Thymus (tissue), 11 donors: ENCODE results near the gene CABYR. TPM values are rescaled to one million over a fixed set of nuclear protein-coding genes. Genes with fewer than 3 reads are reported as not detected.

Experiments used
- DNase-seq, 9 donors: peaks; one replicate each; pipeline ENCODE4 v3.0.0-alpha.2; 2013; ENCODE audit warnings: low spot score in 9 of 9, low read depth in 6 of 9, missing footprints in 1 of 9
- H3K27ac ChIP-seq, 2 donors: one replicate each; pipeline ENCODE4 v1.5.1; 2013; ENCODE audit warnings: control low read depth in 1 of 2, low read depth in 1 of 2, low read length in 1 of 2, mild to moderate bottlenecking in 1 of 2, moderate library complexity in 1 of 2
- H3K27me3 ChIP-seq, 2 donors: one replicate each; pipeline ENCODE4 v1.5.1; 2013; ENCODE audit warnings: low read length in 1 of 2; ENCODE audit not compliant: control insufficient read depth in 2 of 2, insufficient read depth in 1 of 2
- H3K36me3 ChIP-seq, 2 donors: one replicate each; pipeline ENCODE4 v1.5.1; 2013; ENCODE audit warnings: low read length in 1 of 2, mild to moderate bottlenecking in 1 of 2, moderate library complexity in 1 of 2; ENCODE audit not compliant: control insufficient read depth in 2 of 2, insufficient read depth in 2 of 2
- H3K4me1 ChIP-seq, 2 donors: one replicate each; pipeline ENCODE4 v1.5.1; 2013; ENCODE audit warnings: low read length in 2 of 2; ENCODE audit not compliant: control insufficient read depth in 2 of 2, insufficient read depth in 2 of 2
- H3K4me3 ChIP-seq, 2 donors: one replicate each; pipeline ENCODE4 v1.5.1; 2013; ENCODE audit warnings: low read length in 2 of 2, control low read depth in 1 of 2, mild to moderate bottlenecking in 1 of 2
- H3K9me3 ChIP-seq, 2 donors: one replicate each; pipeline ENCODE4 v1.5.1; 2013; ENCODE audit warnings: low read length in 1 of 2, mild to moderate bottlenecking in 1 of 2; ENCODE audit not compliant: control insufficient read depth in 2 of 2, insufficient read depth in 1 of 2
- WGBS: extraction: QIAGEN DNeasy Blood & Tissue Kit; methylation state at CpG from one replicate; pipeline ENCODE4 v1.1.7; 2013; 5-methylcytosine and 5-hydroxymethylcytosine counted together
- polyA plus RNA-seq: library from polyadenylated mRNA; stranded (reverse); fragments of 200-250 nt; gene quantifications from one replicate; pipeline ENCODE4 v1.2.3, GENCODE V29; 2013
- total RNA-seq: library from RNA; stranded (reverse); fragments of 120-200 nt; gene quantifications from one replicate; pipeline ENCODE4 v1.2.4, GENCODE V29; 2013
- donor health status: healthy.

CABYR gene
- total and polyA plus RNA-seq, 2 donors: 1.4 to 3.5 TPM

DNA sequence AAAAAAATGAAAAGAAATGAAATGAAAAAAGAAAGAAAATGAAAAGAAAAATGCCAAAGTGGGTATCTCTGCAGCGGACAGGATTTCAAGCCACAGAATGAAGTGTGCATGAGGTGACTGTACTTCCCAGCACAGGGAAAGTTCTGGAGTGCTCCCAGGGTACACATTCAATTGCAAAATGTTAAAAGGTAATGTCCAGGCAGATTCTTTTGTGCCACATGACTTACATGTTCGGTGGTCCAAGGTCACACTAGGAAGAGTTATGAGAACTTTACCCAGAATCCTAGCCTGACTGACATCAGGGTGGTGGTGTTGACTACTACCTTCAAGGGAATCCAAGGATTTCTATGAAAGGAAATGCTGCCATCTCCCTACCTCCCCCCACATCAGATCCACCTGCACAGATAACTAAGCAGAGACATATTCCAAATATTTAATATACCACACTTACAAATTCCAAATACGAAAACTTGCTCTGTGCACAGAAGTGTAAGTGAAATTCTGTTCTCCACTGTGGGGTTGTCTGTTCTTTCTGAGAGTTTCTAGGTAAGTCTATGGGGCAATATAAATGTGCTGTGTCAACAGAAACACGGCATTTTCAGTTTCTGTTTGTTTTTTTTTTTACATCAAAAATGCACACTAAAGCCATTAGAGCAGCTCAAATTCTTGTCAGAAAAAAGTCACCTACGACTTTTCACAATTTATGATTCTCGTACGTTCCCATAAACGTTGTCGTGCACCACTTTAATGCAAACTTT lies 56.6 kb downstream of the CABYR start:
- WGBS: 97% methylated on average over 9 of the region's 9 CpGs
- Histone ChIP-seq H3K36me3 (no peaks in the 10 kb centered on the region), H3K27me3 (no peaks in the 10 kb centered on the region), H3K4me1 (no peaks in the 10 kb centered on the region), H3K9me3 (no peaks in the 10 kb centered on the region), H3K27ac (no peak overlapping the region), H3K4me3 (no peak overlapping the region)
- no peak for DNase-seq

DNA sequence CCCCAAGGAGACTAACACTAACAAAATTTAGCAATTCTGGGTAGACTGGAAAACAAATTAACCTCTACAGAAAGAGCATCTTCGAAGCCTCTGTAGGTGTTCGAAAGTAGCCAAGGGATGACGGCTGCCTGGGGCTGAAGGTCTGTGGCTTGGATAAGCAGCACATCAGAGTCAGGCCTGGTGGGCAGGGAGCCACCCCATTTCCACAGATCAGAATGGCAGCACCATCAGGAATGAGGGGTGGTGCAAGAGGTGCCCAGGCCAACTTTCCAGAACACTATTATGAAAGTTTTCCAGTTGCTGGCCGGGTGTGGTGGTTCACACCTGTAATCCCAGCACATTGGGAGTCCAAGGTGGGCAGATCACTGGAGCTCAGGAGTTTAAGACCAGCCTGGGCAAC lies 57.9 kb downstream of the CABYR start:
- Histone ChIP-seq H3K36me3 (no peaks in the 10 kb centered on the region), H3K4me1 (no peaks in the 10 kb centered on the region), H3K9me3 (no peaks in the 10 kb centered on the region), H3K27ac (no peak overlapping the region), H3K4me3 (no peak overlapping the region), H3K27me3 (no peaks in the 10 kb centered on the region)
- WGBS: 98% methylated on average over 4 of the region's 4 CpGs
- no peak for DNase-seq

DNA sequence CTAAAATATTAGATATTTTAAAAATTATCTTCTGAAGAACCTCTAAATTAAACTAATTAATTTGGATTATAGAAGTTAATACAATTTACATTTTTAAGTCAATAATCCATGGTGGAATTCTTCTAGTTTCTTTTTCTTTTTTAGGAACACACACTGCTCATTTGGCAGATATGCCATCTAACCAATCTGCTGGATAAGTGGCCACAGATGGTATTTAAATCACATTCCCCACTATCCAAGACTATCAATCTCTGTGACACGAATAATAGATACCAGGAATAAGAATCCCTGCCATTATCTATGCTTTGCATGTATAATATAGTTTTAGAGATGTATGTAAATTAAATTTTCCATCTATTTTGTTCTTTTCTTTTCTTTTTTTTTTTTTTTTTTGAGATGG lies 58.5 kb downstream of the CABYR start:
- Histone ChIP-seq H3K9me3 (no peaks in the 10 kb centered on the region), H3K4me3 (no peak overlapping the region), H3K27me3 (no peaks in the 10 kb centered on the region), H3K27ac (no peak overlapping the region), H3K36me3 (no peaks in the 10 kb centered on the region), H3K4me1 (no peaks in the 10 kb centered on the region)
- DNase-seq: no peak
- 100% methylated on average over 1 of the region's 1 CpG for WGBS

DNA sequence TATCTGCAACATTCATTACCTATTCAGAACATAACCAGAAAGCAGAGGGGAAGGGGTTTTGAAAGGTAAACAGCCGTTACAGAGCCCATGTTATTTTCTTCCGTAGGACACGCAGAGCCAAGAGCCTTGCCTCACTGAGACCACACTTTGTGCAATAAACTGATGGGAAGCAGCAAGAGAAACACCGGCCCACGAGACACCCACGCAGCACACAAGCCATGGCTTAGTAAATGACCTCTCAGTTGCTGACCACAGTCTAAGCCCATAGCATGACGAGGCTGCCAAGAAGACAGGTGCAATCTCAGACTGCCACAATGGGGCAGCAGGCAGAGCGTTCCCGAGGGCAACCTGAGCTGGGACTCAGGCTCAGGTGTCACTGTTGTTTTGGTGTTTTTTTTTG lies 59.6 kb downstream of the CABYR start:
- Histone ChIP-seq H3K36me3 (no peaks in the 10 kb centered on the region), H3K9me3 (no peaks in the 10 kb centered on the region), H3K4me1 (no peaks in the 10 kb centered on the region), H3K27ac (no peak overlapping the region), H3K27me3 (no peaks in the 10 kb centered on the region), H3K4me3 (no peak overlapping the region)
- no peak for DNase-seq
- 96% methylated on average over 9 of the region's 9 CpGs for WGBS

DNA sequence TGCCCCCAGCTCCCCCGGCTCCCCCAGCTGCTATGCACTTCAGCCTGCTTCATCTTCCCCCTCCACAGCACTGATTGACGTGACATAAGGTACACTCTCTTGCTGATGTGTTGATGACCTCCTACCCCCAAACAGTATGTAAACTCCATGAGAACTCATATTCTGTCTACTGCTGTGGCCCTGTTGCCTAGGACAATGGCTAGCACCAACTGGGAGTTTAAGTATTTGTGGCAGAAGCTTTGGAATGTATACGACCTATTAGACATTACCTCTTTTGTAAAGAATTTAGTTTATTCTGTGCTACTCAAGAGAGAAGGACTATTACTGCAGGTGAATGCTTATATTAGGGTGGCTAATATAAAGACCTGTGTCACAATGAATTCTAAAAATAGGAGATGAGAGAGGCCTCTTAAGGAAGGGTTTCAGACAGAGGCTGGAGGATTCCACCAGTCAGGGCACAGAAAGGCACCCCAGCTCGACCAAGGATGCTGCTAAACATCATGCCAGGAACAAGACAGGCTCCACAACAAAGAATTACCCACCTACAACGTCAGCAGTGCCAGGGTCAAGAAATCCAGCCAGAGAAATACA lies 60.6 kb downstream of the CABYR start:
- no peak overlapping the region for H3K4me3 ChIP-seq
- no peaks in the 10 kb centered on the region for H3K4me1 ChIP-seq
- no peaks in the 10 kb centered on the region for H3K36me3 ChIP-seq
- H3K27me3 ChIP-seq: no peaks in the 10 kb centered on the region
- H3K9me3 ChIP-seq: no peaks in the 10 kb centered on the region
- no peak for DNase-seq
- WGBS: 96% methylated on average over 5 of the region's 5 CpGs
- no peak overlapping the region for H3K27ac ChIP-seq

DNA sequence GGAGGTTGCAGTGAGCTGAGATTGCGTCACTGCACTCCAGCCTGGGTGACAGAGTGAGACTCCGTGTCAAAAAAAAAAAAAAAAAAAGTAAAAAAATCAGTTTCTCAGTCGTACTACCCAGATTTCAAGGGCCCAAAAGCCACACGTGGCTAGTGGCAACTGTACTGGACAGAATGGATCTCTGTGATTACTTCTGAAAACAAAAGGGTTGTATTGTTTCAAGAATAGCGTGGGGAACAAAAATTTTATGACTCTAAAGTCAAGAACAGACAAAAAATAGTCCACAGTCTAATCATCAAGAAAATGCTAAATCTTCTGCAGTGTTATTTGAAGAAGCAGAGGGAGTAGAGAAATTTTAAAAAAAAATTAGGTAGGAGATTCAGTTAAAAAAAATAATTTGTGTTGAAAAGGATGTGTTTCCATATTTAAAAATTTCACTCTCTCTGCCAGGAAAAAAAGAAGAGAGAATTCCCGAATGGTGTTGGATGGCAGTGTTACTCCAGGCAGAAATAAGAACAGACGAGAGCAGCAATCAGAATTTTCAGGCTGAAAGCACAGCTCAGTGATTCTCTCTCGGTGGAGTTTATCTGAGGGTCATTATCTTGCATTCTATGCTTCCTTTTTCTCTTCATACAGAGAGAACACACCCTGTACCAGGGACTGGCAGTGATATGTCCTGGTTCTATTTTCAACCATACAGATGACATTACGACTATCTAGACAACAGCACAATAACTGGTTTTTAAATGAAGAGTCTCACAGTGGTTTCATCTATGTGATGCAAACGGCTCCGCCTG lies 61.8 kb downstream of the CABYR start:
- Histone ChIP-seq H3K27me3 (no peaks in the 10 kb centered on the region), H3K4me1 (no peaks in the 10 kb centered on the region), H3K9me3 (no peaks in the 10 kb centered on the region), H3K27ac (no peak overlapping the region), H3K36me3 (no peaks in the 10 kb centered on the region), H3K4me3 (no peak overlapping the region)
- 95% methylated on average over 11 of the region's 11 CpGs for WGBS
- DNase-seq: no peak

DNA sequence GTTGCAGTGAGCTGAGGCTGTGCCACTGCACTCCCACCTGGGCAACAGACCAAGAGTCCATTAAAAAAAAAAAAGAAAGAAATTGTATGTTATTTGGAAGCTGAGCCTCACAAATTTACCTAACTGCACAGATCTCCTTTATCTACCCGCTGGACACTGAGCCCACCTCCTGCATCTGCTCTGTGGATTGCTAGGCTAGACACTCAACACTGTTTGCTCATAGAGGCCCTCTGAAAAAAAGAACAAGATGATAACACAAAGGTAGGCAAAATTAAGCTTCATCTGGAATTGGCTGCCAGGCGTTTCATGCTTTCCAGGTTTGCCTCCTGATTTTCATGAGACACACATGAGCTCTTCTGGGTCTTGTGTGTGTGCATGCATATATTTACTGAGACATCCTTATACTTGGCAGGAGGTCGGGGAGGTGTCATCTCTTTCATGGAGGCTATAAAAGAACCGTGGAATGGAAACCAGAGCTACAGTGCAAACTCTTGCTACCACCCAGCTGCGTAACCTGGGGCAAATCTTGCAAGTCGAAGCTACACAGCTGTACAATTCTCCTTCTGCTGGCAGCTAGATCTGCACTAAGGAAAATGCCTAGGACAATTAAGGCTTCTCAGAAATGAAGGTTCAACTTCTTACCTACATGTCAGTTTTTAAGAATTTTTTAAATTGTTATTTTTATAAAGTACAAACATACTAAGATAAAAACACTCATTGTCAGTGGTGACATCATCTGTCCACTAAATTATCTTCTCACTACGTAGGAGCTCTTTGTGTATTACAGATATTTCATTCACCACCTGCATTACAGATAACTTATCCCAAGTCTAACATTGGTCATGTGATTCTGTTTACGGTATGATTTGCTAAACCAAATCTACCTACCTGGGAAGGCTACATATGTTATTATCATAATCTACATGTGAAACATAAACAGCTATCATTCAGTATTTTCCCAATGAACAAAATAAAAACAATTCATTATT lies 63.1 kb downstream of the CABYR start:
- no peaks in the 10 kb centered on the region for H3K36me3 ChIP-seq
- H3K4me1 ChIP-seq: no peaks in the 10 kb centered on the region
- 96% methylated on average over 8 of the region's 8 CpGs for WGBS
- H3K27me3 ChIP-seq: no peaks in the 10 kb centered on the region
- H3K27ac ChIP-seq: no peak overlapping the region
- no peak for DNase-seq
- H3K9me3 ChIP-seq: no peaks in the 10 kb centered on the region
- no peak overlapping the region for H3K4me3 ChIP-seq

DNA sequence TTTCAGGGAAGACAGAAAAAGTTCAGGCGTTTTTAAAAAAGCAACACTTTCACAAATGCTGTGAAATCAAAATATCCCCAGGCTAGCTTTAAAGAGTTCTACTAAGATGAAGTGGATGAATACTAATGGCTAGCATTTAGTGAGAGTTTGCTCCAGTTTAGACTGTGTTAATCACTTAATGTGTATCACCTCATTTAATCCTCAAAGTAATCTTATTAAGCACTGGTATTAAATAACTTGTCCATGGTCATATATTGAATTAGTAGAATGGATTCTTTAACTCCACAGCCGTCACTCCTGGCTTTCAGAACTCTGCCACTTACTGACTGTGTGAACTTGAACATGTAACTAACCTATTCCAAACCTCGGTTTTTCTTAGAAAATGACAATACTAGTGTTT lies 66.0 kb downstream of the CABYR start:
- WGBS: 99% methylated on average over 3 of the region's 3 CpGs
- no peaks in the 10 kb centered on the region for H3K27me3 ChIP-seq
- H3K4me1 ChIP-seq: no peaks in the 10 kb centered on the region
- no peaks in the 10 kb centered on the region for H3K9me3 ChIP-seq
- no peak overlapping the region for H3K4me3 ChIP-seq
- H3K27ac ChIP-seq: no peak overlapping the region
- H3K36me3 ChIP-seq: no peaks in the 10 kb centered on the region
- DNase-seq: no peak
